Activated T-cell treated with anti-CD3 and anti-CD28 coated beads, Interleukin-2, amount 50 U/mL, for 48 hours (primary cell): ENCODE measurements around the gene TOP2B.

Source experiments
- DNase-seq, 2 experiments: peaks; one replicate each; pipeline ENCODE4 v3.0.0-alpha.2; 2020

Gene TOP2B

DNA sequence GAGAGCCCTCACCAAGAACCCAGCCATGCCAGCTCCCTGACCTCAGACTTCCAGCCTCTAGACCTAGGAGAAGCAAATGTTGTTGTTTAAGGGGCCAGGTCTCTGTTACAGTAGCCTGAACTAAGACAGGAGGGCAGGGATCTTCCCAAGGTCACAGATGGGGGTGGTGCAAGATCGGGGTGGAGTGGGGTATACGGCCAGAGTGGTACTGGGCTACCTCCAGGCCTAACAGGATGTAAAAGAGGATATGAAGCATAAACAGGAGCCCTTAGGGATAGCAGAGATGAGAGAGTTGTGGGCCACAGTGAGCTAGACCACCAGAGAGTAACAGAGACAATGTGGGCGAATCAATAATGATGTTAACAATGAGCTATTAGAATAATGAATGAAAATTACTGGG is 82.9 kb downstream of the TOP2B start:
- DNase-seq: no peak

DNA sequence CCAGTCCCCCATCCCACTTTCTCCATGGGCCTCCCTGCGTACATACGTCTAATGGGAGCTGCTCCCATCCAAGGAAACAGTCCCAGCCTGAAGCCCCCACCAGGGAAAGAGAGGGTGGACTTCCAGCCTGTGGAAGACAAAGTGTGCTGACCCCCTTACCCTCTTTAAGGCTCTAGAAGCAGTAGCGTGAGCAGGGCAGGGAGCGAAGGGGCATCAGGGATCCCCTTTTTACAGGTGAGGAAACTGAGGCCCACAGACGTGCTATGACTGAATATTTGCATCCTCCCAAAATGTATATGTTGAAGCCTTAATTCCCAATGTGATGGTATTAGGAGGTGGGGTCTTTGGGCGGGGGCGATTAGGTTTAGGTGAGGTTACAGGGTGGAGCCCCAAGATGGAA is 83.4 kb downstream of the TOP2B start:
- DNase-seq: no peak

DNA sequence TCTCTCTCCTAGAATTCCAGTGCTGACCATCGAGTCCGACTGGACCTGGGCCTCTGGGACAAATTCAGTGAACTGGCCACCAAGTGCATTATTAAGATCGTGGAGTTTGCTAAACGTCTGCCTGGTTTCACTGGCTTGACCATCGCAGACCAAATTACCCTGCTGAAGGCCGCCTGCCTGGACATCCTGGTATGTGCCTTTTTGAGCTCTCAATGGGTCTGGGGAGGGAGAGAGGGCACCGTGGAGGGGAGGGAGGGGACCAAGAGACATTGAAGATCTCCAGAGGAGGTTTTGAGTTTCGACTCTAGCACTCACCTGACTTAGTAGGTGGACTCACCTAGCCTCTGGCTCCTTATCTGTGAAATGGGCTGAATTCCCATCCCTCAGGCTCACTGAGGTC is 84.2 kb downstream of the TOP2B start:
- no peak for DNase-seq

DNA sequence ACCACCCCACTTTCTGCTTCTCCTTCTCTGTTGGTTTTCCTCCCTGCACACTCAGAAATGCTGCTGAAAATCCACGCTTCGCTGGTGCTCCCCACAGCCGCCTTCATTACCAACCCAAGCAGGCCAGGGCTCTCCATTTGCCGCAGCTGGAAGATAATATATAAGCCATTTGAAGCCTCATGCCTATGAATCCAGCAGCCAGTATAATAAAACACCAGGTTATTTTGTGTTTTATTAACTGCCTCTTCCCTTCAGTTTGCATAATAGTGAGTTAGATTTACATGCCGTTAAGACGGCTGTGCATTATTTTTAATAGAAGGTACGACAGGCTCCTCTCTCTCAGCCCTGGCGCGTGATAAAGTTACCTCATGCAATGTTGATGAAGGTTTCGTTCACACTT is 86.6 kb downstream of the TOP2B start:
- no peak for DNase-seq

DNA sequence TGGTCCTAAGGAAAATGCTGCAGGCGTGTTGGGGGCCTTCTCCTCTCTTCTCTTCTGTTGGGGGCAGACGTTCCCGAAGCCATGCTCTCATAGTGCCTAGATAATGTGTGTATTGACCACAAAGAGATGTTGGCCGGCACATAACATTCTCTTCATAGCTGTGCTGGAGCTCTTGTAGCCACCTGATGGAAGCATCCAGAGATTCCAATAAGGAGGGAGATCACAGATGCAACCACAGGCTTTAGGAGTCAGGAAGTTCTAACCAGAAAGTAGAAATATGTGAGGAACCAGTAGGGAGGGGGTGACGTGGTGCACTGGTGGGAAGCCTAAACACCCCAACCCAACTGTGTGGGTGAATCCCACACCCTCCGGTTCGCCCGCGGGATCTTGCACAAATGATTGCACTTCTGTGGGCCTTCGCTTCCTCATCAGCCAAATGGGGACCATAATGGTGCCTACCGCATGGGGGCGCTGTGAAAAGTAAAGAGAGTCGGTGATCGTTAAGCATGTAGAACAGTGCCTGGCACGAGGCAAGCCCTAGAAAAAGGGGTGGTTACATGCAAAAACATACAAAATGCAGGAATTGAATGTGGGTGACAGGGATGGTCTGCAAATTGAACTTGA is 87.8 kb downstream of the TOP2B start:
- DNase-seq: no peak

DNA sequence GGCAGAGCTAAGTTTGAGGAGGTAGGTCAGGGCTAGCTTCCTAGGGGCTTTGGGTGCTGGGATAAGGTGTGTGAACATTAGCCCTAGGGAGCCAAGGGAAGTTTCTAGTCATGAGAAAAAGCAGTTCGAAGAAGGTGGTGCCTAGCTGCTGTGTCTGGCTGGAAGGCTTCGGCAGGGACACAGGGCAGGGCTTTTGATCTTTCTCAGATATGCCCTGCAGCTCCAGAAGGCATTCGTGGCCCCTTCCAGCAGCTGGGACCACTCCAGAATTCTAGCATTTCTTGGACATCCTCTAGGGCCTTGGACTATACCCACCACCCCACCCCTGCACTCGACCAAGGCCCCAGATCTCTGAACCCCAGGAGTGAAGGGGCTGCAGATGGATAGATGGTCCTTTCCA is 88.6 kb downstream of the TOP2B start:
- no peak for DNase-seq

DNA sequence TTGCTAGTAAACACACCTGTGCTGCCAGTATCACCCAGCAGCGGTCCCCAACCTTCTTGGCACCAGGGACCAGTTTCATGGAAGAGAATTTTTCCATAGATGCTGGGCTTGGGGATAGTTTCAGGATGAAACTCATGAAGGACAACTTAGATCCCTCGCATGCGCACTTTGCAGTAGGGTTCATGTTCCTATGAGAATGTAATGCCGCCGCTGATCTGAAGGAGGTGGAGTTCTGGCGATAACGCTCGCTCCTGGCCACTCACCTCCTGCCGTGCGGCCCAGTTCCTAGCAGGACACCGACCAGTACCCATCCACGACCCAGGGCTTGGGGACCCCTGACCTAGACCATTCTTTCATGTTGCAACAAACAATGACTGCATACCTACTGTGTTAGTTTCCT is 89.7 kb downstream of the TOP2B start:
- DNase-seq: no peak

DNA sequence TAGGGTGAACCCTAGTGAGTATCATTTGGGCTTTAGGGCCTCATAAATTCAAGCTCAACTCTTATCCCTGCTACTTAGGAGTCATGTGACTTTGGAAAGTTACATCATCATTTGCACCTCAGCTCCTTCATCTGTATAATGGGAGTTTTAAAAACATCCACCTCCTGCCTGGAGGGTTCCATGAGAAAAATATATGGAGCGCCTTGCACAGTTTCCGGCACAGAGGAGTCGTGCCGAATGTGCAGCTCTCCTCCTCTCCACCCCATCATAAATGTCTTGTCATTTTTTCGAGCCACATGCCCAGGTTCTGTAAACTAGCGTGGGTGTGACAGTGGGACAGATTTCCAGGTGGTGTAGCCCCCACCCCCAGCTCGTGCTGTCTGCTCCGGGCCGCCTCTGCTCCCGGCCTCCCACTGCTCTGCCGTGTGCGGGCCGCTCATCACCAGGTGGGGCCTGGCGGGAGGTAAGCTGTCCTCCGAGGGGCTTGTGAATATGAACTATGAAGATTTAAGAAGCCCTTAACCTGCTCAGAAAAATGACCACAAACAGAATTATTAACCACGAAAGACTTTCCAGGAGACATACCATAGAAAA is 90.4 kb downstream of the TOP2B start:
- DNase-seq: no peak

DNA sequence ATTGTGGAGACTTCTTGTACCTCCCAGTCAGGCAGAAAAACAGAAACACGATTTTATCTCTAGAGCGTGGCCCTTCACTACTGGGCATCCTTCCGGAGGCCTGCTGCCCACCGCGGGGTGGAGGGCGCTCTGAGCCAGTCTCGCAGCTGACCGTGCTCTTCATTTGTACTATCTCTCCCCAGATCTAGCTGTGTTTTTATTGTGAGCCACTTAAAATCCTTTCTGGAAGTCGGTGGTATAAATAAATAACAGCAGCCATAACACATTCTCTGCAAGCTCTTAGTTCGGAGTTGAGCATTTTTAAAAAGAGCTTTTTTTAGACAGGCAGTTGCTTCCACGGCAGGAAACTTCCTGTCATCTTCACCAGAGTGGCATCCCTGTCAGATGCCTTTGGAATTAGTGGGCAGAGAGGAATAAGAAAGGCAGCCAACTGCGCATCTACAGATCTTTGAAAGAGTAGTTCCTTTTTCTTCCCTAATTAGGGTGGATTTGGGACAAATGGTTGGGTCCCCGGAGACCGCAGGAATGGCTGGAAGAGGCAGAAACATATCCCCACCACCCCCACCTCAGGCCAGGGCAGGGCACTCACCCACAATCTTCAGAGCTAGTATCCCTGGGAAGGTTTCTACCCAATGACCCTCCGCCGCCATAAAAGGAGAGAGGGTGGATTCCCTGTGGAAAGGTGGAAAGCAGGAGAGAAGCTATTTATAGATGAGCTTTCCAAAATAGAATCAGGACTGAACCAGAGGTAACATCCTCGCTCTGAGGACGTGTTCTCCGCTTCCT is 91.1 kb downstream of the TOP2B start:
- DNase-seq: no peak

DNA sequence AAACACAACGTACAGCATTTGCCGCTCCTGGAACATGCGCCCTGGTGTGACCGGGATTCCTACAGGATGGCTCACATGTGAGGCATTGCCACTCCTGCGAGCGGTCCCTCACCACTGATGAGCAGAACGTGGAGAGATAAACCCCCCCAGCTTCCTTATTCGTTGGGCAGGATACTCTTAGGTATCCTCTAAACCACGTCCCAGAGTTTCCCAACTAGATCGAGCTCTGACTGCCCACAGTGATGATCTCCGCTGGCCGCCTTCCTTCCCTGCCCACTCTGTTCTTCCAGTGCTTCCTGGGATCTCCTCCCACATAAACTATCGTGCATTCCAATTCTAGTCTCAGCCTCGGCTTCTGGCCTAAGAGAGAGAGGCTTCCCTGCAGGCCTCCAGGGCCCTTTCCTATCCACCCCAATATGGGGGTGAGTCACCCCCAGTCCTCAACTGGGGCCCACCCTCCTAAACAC is 91.8 kb downstream of the TOP2B start:
- DNase-seq: no peak

DNA sequence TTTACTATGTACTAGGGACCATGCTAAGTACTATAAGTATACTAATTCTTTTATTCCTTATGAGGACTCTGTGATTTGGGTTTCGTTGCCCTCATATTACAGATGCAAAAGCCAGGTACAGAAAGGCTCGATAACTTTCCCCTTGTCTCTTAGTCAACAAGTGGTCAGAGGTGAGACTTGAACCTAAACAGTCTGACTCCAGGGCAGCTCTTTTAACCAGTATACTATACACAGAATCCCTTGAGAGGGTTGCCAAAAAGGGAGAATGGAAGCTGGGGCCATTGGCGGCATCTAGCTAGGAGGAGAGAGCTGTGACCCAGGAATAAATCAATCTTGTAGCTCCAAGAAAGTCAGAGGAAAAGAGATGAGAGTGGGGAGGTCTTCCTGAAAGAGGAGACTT is 92.4 kb downstream of the TOP2B start:
- DNase-seq: no peak

DNA sequence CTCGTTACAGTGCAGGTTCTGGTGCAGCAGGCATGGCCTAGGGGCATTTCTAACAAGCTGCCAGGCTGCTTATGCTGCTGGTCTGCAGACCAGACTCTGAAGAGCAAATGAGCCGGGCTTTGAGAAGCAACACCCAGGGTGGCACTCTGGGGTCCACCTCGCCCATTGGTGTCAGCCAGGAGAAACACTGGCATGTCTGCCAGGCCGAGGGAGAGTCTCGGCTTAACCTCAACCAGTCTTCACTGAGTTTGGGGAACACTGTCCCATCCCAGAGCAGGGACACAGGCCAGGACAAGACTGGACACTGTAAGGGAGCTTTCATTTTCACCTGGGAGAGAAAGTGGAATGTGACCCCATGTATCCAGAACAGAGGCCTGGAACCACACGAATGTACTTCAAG is 93.4 kb downstream of the TOP2B start:
- DNase-seq: no peak

DNA sequence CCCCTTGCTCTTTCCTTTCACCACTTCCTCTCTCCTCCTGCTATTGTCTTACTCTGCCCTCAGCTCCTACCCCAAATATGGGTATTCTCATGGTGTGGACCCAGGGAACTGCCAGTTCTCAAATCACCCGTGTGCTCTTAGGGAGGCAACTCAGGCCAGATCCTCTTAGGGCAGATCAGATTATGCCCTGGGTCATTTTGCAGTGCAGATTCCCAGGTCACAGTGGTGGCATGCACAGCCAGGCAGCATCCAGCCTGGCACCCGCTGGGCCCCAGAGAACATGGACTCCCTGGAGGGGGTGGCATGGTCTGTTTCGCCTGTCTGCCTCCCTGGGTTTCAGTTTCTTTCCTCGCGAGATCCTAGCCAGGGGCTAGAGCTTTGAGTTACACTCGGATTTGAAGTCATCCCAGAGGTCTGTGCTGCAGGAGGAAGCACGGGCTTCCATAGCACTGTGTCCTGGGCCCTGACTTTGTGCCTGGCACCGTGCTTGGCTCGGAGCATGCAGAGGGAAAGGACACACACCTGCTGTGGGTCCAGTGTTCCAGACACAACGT is 96.1 kb downstream of the TOP2B start:
- no peak for DNase-seq

DNA sequence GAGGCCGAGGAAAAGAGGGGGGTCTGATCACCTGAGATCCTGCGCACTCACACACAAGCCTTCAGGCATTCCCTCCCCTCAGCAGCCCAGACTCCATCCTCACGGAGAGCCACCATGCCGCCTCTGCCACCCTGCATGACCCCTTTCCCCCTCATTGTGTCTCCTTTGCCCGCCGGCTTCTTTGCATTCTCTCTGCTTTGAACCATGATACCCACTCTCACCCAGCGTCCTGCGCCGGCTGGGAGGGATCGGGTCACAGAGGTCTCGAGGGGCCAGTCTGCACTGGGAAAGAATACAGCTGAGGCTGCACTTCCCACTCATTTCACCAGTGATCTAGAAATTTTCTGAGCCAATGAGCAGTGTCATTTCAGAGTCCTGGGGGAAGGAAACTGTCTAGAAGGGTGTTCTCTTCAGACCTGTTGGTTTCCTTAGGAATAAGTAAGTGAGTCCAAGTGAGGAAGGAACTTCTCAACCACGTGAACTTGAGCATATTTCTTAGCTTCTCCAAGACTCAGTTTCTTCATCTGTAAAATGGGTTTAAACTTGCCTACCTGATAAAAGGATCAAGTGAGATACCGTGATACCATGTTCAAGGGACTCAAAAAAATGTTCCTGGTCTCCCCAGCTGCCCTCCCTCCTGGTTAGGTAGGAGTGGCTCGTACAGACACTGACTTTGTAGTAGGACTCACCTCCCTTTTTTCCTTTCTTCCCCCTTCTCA is 96.7 kb downstream of the TOP2B start:
- no peak for DNase-seq

DNA sequence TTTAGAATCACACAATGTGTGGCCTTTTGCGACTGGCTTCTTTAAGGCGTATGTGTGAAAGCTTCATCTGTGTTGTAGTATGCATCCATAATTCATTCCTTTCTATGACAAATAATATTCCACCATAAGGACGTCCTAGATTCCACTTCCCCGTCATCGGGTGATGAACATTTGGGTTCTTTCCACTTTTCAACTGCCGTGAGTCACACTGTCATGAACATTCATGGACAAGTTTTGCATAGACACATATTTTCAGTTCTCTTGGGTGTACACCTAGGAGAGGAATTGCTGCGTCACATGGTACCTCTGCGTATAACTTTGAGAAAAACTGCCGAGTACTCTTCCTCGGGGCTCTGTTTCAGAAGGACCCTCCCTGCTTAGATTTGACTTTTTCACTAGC is 97.3 kb downstream of the TOP2B start:
- DNase-seq: no peak

DNA sequence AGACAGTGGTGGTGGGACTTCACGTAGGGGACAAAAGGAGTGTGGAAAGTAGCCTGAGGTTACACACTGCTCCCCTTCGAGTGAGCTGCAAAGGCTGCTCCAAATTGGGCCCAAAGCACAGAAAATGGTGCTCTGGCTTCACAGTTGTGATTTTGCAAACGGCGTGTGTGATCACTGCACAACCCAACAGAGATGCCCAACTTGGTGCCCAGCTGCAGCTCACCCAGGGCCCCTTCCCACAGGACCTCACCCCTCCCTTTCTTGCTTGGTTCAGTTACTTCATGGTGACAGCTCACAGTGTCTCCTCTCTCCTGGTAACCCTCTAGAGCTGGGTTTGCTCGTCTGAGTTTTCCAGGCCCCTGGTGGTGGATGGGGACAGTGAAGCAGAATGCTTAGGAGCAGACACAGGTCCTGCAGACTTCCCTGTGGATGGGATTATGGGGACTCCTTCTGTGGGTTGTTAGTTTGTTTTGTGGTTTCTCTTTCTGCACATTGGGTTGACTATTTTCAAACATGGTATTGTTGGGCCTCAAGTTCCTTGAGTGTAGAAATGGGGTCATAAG is 98.3 kb downstream of the TOP2B start:
- no peak for DNase-seq

DNA sequence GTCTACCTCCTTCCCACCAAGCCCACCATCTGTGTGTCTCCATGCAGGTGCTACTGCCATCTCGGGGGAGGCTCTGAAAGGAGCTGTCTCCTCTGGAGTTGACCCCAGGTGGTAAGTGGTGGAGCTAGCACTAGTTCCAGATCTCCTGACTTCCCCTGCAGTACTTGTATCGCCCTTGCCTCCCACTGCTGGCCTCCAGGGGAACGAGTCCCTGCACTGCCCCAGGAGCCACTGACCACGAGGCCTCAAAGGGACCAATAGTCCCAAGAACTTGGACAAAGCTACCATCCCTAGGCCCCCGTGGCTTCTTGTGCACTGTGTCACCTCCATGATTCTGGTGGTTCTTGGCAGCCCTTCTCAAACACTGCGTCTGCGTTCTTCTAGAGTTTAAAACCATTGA is 98.9 kb downstream of the TOP2B start:
- no peak for DNase-seq

DNA sequence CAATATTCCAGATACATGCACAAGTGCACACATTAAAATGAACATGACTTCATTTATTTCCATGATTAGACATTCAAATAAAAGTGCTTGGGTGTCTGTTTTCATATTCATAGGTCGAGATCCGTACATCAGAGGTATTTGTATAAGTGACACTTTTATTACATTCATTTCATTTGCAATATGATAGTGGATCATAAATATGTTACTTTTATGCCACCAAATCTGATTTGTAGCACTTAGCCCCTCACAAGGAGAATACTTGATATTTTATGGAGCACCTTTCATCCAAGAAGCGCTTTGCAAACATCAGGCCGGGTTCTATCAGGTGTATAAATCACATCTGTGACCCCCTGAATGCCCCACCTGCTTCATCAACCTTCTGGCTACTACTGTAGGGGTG is 100.6 kb downstream of the TOP2B start:
- no peak for DNase-seq

DNA sequence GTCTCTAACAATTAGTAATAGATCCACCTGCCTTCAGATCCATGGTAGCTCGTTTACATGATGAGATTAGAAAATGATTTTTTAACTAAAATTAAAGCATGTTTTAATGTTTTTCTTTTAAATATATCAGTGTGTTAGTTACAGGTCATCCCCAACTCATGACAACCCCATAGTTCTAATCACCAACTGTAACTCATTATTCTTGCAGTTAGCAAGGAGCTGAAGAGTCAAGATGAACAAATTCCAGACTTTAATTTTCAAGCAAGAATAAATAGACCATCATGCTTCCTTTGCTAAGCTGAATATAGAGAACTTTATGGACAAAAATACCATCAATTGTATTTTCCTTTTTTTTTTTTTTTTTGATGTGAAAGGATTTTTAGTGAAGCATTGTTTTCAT is 101.1 kb downstream of the TOP2B start:
- no peak for DNase-seq

DNA sequence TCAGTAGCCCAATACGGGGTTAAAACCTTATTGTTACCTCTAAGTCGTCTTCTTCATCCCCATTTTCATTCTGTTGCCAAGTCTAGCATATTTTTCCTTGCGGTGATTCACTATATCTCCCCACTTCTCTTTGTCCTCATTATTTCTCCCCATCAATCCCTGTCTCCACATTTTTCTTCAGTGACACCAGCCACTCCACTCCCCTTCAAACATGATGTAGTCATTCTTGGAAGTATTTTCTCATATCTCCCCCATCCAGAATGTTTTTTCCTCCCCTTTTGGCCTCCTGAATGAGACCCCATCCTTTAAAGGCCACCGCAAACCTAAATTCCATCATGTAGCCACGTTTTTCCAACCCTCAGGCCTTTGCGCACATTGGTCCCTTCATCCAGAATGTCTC is 105.9 kb downstream of the TOP2B start:
- no peak for DNase-seq

DNA sequence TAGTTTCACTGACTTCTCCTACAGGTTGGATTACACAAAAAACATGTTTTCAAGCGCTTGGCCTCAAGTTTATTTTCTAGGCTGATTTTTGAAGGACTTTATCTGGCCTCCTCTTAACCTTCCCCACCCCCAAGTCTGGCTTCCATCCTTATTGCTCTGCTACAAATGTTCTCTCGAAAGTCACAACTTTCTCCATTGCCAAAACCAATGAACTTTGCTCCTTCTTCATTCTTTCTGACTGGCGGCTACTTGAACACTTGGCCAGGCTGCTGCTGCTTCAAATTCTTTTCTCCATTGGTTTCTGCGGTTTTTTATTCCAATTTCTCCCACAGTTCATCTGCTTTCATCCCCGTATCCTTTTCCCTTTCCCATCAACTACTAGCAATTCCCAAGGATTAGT is 106.6 kb downstream of the TOP2B start:
- DNase-seq: no peak

DNA sequence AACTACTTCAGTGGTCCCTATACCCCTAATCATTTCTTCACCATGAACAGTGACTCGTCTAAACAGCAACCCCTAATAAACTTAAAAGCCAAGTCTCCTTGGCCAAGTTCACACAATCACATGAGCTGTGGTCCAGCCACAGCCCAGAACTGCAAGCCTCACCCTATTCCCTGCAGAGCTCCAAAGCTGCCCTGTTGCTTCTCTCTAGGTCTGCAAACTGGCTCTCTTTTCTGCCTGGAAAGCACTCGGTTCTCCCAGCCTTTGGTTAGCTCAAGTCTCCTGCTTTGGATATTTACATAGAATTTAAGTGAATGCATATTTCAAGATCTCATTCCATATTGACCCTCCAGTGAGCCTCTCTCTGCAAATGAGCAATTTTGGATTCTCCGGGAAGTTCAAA is 107.0 kb downstream of the TOP2B start:
- DNase-seq: no peak

DNA sequence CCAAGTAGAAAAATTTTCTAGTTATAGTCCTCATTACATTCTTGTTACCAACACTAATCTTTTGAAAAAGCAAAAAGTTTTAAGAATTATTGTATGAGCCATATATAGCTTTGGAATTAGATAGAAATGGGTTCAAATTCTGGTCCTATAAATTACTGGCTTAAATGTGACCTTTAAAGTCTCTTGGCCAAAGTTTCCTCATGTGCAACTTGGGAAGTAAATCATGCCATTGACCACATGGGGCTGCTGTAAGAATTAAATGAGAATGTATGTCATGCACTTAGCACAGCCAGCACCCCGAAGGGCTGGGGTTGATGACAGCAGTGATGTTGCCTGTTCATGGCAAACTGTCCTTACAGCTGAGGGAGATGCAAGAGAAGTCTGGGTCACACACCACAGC is 108.3 kb downstream of the TOP2B start:
- DNase-seq: no peak
